ENCODE measurements around the gene PLA2G4D.

Gene PLA2G4D

GRCh38 chr15:42021593-42021992 is 72.8 kb downstream of the PLA2G4D start:
- no peak for DNase-seq (ENCODE audit: low read depth, low spot score)

GRCh38 chr15:42020713-42021273 is 73.6 kb downstream of the PLA2G4D start, which contains the start of gene PLA2G4E:
TSS of gene PLA2G4E (minus strand) at chr15:42021042. CDS start at chr15:42021030, 12 bp downstream.
- no peak for DNase-seq (ENCODE audit: low read depth, low spot score)

- DNase-seq (ENCODE audit: low read depth, low spot score): no peak
Measured at GRCh38 chr15:42018306-42019224, 75.8 kb downstream of the PLA2G4D start.
